DOHH2 (cell line): ENCODE measurements around the gene MUC5B.

Experiments used
- CTCF ChIP-seq: fragments of 200-600 bp; sonication (generic); IDR thresholded peaks from one replicate; pipeline ENCODE4 v1.5.1; 2014; ENCODE audit warnings: antibody characterized with exemption, mild to moderate bottlenecking, low read depth, low read length; ENCODE audit not compliant: poor library complexity, severe bottlenecking
- EZH2phosphoT487 ChIP-seq: fragments of 200-600 bp; sonication (generic); IDR thresholded peaks from 2 replicates; pipeline ENCODE4 v1.6.1; 2017; ENCODE audit warnings: borderline replicate concordance, mild to moderate bottlenecking, antibody characterized with exemption, low read length, moderate library complexity, mixed read lengths

DNA sequence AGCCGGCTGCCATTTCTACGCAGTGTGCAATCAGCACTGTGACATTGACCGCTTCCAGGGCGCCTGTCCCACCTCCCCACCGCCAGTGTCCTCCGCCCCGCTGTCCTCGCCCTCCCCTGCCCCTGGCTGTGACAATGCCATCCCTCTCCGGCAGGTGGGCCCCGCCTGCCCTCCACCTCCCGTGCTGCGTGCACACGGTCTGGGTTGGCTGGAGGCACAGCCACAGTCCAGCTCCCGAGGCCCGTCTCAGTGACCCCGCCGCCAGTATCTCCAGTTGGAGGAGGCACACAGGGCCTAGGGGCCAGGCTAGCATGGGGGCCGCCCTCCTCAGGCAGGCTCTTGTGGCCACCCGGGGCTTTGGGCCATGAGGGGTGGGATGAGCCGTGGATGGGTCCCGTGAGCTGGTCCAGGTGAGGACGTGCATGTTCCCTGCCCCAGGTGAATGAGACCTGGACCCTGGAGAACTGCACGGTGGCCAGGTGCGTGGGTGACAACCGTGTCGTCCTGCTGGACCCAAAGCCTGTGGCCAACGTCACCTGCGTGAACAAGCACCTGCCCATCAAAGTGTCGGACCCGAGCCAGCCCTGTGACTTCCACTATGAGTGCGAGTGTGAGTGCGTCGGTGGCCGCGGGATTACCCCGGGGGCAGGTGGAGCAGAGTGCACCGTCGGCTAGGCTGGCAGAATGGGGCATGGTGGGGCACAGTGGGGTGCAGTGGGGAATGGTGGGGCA, 29.7 kb downstream of the MUC5B start:
- TF ChIP-seq CTCF (no peak), EZH2phosphoT487 (no peak)
